Type B pancreatic cell (in vitro differentiated cells): ENCODE results near the gene ALPK1. TPM values are rescaled to one million over a fixed set of nuclear protein-coding genes. Genes with fewer than 3 reads are reported as not detected.
A peak's percentile ranks its signal among the peaks of the same experiment; 100 is the strongest.

Experiments used
- DNase-seq: peaks from one replicate; pipeline ENCODE4 v3.0.0; 2021; ENCODE audit warnings: mixed read lengths; ENCODE audit not compliant: unreplicated experiment; ENCODE audit errors: extremely low spot score
- H3K27ac Mint-ChIP-seq: 2 replicates; pipeline ENCODE4 v1.8.0; 2021; ENCODE audit warnings: mild to moderate bottlenecking, mixed read lengths
- H3K27me3 Mint-ChIP-seq: 2 replicates; pipeline ENCODE4 v1.8.0; 2021; ENCODE audit warnings: mixed read lengths
- H3K36me3 Mint-ChIP-seq: 2 replicates; pipeline ENCODE4 v1.8.0; 2021; ENCODE audit warnings: mixed read lengths
- H3K4me1 Mint-ChIP-seq: one replicate; pipeline ENCODE4 v1.8.0; 2021; ENCODE audit warnings: mixed read lengths; ENCODE audit not compliant: unreplicated experiment
- H3K4me3 Mint-ChIP-seq: 2 replicates; pipeline ENCODE4 v1.8.0; 2021; ENCODE audit warnings: mild to moderate bottlenecking, mixed read lengths
- H3K9me3 Mint-ChIP-seq: 2 replicates; pipeline ENCODE4 v1.8.0; 2021; ENCODE audit warnings: mixed read lengths
- total RNA-seq: library from RNA; stranded (reverse); gene quantifications from 2 replicates; pipeline ENCODE4 v1.2.1, GENCODE V29; 2021; ENCODE audit warnings: low replicate concordance
- TF ChIP-seq, protein P1 (sequence below): fragments of 200-600 bp; sonication (generic); conservative IDR thresholded peaks from 2 replicates; pipeline ENCODE4 v1.5.0; 2021; ENCODE audit warnings: antibody characterized with exemption, mild to moderate bottlenecking

The ALPK1 gene
- total RNA-seq, 1 donor from 2014 or later: 6.7 TPM

DNA sequence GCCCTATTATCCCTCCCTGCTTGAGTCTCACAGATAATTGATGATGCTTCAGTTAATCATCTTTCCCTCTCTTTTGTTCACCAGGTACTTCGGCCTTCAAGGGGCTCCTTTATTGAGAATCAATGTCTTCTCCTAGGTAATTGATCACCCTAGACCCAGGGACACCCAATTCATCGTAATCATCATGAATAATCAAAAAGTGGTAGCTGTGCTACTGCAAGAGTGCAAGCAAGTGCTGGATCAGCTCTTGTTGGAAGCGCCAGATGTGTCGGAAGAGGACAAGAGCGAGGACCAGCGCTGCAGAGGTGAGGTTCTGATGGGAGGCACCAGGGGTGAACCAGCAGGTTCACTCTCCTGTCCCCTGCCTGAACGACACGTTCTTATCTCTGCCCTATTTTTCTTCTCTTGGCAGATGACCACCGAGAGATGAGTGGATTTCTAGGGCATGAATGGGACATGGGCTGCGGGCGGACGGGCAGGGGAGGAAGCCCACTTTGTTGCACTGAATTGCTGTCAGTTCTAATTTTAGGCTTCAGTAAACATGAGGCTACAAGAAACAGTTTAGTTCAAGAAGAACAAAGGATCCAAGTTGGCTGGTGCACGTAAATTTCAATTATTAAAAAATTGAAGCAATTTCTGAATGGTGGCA is 80.5 kb downstream of the ALPK1 start:
- no peak for DNase-seq
- no peak overlapping the region for H3K4me3 Mint-ChIP-seq
- peaks cover 51% of the 10 kb centered on the region for H3K27me3 Mint-ChIP-seq
- peaks cover 6% of the 10 kb centered on the region for H3K36me3 Mint-ChIP-seq
- TF ChIP-seq, protein P1, sequence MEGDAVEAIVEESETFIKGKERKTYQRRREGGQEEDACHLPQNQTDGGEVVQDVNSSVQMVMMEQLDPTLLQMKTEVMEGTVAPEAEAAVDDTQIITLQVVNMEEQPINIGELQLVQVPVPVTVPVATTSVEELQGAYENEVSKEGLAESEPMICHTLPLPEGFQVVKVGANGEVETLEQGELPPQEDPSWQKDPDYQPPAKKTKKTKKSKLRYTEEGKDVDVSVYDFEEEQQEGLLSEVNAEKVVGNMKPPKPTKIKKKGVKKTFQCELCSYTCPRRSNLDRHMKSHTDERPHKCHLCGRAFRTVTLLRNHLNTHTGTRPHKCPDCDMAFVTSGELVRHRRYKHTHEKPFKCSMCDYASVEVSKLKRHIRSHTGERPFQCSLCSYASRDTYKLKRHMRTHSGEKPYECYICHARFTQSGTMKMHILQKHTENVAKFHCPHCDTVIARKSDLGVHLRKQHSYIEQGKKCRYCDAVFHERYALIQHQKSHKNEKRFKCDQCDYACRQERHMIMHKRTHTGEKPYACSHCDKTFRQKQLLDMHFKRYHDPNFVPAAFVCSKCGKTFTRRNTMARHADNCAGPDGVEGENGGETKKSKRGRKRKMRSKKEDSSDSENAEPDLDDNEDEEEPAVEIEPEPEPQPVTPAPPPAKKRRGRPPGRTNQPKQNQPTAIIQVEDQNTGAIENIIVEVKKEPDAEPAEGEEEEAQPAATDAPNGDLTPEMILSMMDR: no peak
- H3K9me3 Mint-ChIP-seq: no peaks in the 10 kb centered on the region
- H3K27ac Mint-ChIP-seq: no peak overlapping the region
- peaks cover 18% of the 10 kb centered on the region for H3K4me1 Mint-ChIP-seq

- Mint-ChIP-seq H3K27ac (no peak overlapping the region), H3K4me1 (peaks cover 18% of the 10 kb centered on the region), H3K4me3 (no peak overlapping the region), H3K9me3 (no peaks in the 10 kb centered on the region), H3K36me3 (peaks cover 6% of the 10 kb centered on the region), H3K27me3 (peaks cover 51% of the 10 kb centered on the region)
- no peak for DNase-seq
- TF ChIP-seq, protein P1: no peak
Observed at GRCh38 chr4:112378243-112378620, 81.1 kb downstream of the ALPK1 start.

DNA sequence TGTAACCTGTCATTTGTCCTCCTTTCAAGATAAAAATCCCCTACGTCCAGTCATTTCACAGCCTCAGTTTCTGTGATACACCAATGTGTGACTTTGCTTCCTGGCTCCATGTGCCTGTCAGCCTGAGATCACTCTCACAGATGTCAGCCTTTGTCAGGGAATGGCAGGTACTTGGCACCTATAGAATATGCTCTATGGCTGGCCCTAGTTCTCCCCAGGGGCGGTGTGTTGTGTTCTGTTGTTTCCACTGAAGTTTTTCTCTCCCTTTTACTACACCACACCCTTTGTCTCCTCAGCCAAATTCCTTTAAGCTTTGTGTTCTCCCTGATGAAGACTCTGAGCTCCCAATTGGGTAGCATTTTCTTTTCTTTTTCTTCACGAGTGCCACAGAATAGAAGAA is 81.7 kb downstream of the ALPK1 start:
- H3K27ac Mint-ChIP-seq: no peak overlapping the region
- H3K36me3 Mint-ChIP-seq: peaks cover 6% of the 10 kb centered on the region
- H3K27me3 Mint-ChIP-seq: peaks cover 51% of the 10 kb centered on the region
- TF ChIP-seq, protein P1: no peak
- H3K9me3 Mint-ChIP-seq: no peaks in the 10 kb centered on the region
- no peak for DNase-seq
- peaks cover 18% of the 10 kb centered on the region for H3K4me1 Mint-ChIP-seq
- peak overlapping the region; percentile 63 for H3K4me3 Mint-ChIP-seq

DNA sequence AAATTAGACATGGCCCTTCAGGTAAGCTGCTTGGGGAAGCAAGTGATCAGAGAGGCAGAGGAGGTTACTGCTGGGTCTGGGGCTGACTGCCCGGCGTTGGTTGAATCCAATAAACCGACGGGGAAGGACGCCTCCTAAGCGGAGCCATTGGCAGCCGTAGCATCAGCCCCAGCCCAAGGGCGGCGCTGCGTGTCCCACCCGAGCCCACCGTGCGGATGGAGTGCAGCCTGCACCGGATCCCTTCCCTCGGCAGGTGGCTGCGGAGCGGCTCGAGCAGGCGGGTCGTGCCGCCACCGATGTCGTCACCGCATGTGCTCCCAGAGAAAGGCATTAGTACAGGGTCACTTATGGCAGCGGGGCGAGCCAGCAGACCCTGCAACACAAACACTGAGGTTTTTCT is 82.1 kb downstream of the ALPK1 start:
- no peak overlapping the region for H3K27ac Mint-ChIP-seq
- DNase-seq: no peak
- TF ChIP-seq, protein P1: peak; percentile 70
- H3K4me3 Mint-ChIP-seq: peak overlapping the region; percentile 63
- no peaks in the 10 kb centered on the region for H3K9me3 Mint-ChIP-seq
- H3K4me1 Mint-ChIP-seq: peaks cover 18% of the 10 kb centered on the region
- H3K36me3 Mint-ChIP-seq: peaks cover 6% of the 10 kb centered on the region
- peaks cover 51% of the 10 kb centered on the region for H3K27me3 Mint-ChIP-seq

DNA sequence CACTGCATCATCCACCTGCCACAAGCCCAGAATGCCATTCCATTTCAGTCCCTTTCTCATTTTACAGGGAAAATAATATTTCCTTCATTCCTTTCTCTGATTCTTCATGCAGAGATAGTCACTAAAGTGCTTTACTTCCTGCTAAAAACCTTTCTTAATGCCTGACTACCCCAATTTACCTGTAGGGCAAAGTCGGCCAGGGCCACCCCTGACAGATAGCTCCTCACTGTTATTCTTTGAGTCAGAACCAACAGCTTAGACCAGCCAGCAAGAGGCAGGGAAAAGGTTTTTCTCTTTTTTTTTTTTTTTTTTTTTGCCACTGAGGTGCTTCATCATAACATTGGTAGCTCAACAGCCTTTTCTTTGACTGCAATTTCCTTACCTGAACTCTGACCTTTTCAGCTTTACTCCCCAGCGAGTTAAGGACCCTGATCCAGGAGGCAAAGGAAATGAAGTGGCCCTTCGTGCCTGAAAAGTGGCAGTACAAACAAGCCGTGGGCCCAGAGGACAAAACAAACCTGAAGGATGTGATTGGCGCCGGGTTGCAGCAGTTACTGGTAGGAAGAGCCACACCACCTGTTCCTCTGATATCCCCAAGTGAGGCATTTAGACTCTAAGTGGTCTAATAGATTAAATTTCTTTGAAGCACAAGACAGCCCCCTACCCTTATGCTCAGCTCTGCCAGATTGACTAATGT is 85.0 kb downstream of the ALPK1 start:
- Mint-ChIP-seq H3K27ac (no peak overlapping the region), H3K4me3 (no peak overlapping the region), H3K27me3 (peaks cover 43% of the 10 kb centered on the region), H3K36me3 (peaks cover 6% of the 10 kb centered on the region), H3K4me1 (peaks cover 24% of the 10 kb centered on the region), H3K9me3 (no peaks in the 10 kb centered on the region)
- TF ChIP-seq, protein P1: no peak
- DNase-seq: no peak
